SU-DHL-6 (cell line): ENCODE results near the gene ELAVL2.

Source experiments
- CTCF ChIP-seq: fragments of 200-600 bp; sonication (generic); IDR thresholded peaks from one replicate; pipeline ENCODE4 v1.5.1; 2017; ENCODE audit warnings: antibody characterized with exemption, mild to moderate bottlenecking, low read length, moderate library complexity; ENCODE audit not compliant: insufficient read depth, poor library complexity, severe bottlenecking
- EZH2phosphoT487 ChIP-seq: fragments of 200-600 bp; sonication (generic), shearing (Covaris generic); conservative IDR thresholded peaks from 2 replicates; pipeline ENCODE4 v1.6.1; 2018; ENCODE audit warnings: mild to moderate bottlenecking, antibody characterized with exemption, low read length, moderate library complexity, mixed read lengths

- TF ChIP-seq CTCF (no peak), EZH2phosphoT487 (no peak)
Observed at GRCh38 chr9:23777328-23777727, 48.7 kb downstream of the ELAVL2 start.
